ENCODE measurements around the gene B3GALT6.

DNA sequence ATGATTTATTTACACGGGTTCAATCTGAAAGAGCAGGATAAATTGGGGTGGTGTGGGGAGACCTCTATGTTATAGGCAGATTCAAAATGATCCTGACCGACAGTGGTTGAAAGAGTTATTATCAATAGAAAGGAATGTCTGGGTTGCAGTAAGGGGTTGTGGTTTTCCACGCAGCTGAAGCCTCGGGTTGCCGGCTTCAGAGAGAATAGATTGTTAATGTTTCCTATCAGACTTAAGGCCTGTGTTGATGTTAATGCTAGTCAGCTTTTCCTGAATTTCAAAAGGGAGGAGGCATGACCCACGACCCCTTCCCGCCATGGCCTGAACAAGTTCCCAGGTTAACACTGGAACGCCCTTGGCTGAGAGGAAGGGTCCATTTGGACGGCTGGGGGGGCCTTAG lies 43.8 kb downstream of the B3GALT6 start:
- TF ChIP-seq, protein P1, sequence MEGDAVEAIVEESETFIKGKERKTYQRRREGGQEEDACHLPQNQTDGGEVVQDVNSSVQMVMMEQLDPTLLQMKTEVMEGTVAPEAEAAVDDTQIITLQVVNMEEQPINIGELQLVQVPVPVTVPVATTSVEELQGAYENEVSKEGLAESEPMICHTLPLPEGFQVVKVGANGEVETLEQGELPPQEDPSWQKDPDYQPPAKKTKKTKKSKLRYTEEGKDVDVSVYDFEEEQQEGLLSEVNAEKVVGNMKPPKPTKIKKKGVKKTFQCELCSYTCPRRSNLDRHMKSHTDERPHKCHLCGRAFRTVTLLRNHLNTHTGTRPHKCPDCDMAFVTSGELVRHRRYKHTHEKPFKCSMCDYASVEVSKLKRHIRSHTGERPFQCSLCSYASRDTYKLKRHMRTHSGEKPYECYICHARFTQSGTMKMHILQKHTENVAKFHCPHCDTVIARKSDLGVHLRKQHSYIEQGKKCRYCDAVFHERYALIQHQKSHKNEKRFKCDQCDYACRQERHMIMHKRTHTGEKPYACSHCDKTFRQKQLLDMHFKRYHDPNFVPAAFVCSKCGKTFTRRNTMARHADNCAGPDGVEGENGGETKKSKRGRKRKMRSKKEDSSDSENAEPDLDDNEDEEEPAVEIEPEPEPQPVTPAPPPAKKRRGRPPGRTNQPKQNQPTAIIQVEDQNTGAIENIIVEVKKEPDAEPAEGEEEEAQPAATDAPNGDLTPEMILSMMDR (IDR thresholded peaks at IDR 0.05) = no peak
- TF ChIP-seq POLR2A (IDR thresholded peaks at IDR 0.05) (no peak), POLR2AphosphoS5 (IDR thresholded peaks at IDR 0.05) (no peak), EP300 (IDR thresholded peaks at IDR 0.05) (no peak)

All from gastroesophageal sphincter (tissue), 3 donors.